Neural progenitor cell (in vitro differentiated cells): ENCODE data around the gene LRGUK. TPM values are rescaled to one million over a fixed set of nuclear protein-coding genes. Genes with fewer than 3 reads are reported as not detected.

Experiments
- DNase-seq: peaks from one replicate; pipeline ENCODE4 v3.0.0-alpha.2; 2016; ENCODE audit warnings: low spot score
- H2AFZ ChIP-seq: fragments of 200-600 bp; sonication (generic); replicated peaks from 2 replicates; pipeline ENCODE4 v1.6.1; 2016; ENCODE audit warnings: antibody characterized with exemption
- H3F3A ChIP-seq: fragments of 200-600 bp; sonication (generic); 2 replicates; pipeline ENCODE4 v1.6.1; 2016; ENCODE audit warnings: antibody characterized with exemption, low read depth
- H3K27ac ChIP-seq: fragments of 200-600 bp; sonication (generic); 2 replicates; pipeline ENCODE4 v1.5.1; 2016; ENCODE audit warnings: mild to moderate bottlenecking
- H3K27me3 ChIP-seq: fragments of 200-600 bp; sonication (generic); 2 replicates; pipeline ENCODE4 v1.6.1; 2016; ENCODE audit warnings: mild to moderate bottlenecking, moderate library complexity
- H3K36me3 ChIP-seq: fragments of 200-600 bp; sonication (generic); 2 replicates; pipeline ENCODE4 v1.5.1; 2016
- H3K4me1 ChIP-seq: fragments of 200-600 bp; sonication (generic); 2 replicates; pipeline ENCODE4 v1.6.1; 2016; ENCODE audit warnings: mixed run types
- H3K4me2 ChIP-seq: fragments of 200-600 bp; sonication (generic); 2 replicates; pipeline ENCODE4 v1.6.1; 2016
- H3K4me3 ChIP-seq: fragments of 200-600 bp; sonication (generic); 2 replicates; pipeline ENCODE4 v1.5.1; 2016
- H3K79me2 ChIP-seq: fragments of 200-600 bp; sonication (generic); 2 replicates; pipeline ENCODE4 v1.6.1; 2016; ENCODE audit warnings: low read depth
- H3K9ac ChIP-seq: fragments of 200-600 bp; sonication (generic); 2 replicates; pipeline ENCODE4 v1.6.1; 2016
- H3K9me3 ChIP-seq: fragments of 200-600 bp; sonication (generic); 2 replicates; pipeline ENCODE4 v1.5.1; 2016; ENCODE audit warnings: low read depth
- H4K20me1 ChIP-seq: fragments of 200-600 bp; sonication (generic); 2 replicates; pipeline ENCODE4 v1.6.1; 2016; ENCODE audit warnings: low read depth
- H3K27ac Mint-ChIP-seq: 3 replicates; pipeline ENCODE4 v1.8.0; 2021; ENCODE audit warnings: mixed read lengths
- H3K27me3 Mint-ChIP-seq: 2 replicates; pipeline ENCODE4 v1.8.0; 2022; ENCODE audit warnings: low read depth, mild to moderate bottlenecking, inconsistent platforms, moderate library complexity, mixed read lengths; ENCODE audit not compliant: insufficient read depth
- H3K36me3 Mint-ChIP-seq: 3 replicates; pipeline ENCODE4 v1.8.0; 2021; ENCODE audit warnings: mixed read lengths
- H3K4me1 Mint-ChIP-seq: 3 replicates; pipeline ENCODE4 v1.8.0; 2021; ENCODE audit warnings: mixed read lengths
- H3K4me3 Mint-ChIP-seq: 3 replicates; pipeline ENCODE4 v1.8.0; 2021; ENCODE audit warnings: mild to moderate bottlenecking, moderate library complexity, mixed read lengths
- H3K9me3 Mint-ChIP-seq: 3 replicates; pipeline ENCODE4 v1.8.0; 2020; ENCODE audit warnings: mixed read lengths
- EZH2 ChIP-seq: fragments of 200-600 bp; sonication (generic); IDR thresholded peaks from 2 replicates; pipeline ENCODE4 v1.6.1; 2017; ENCODE audit warnings: antibody characterized with exemption, mild to moderate bottlenecking, moderate library complexity
- EZH2phosphoT487 ChIP-seq: fragments of 200-600 bp; sonication (generic); IDR thresholded peaks from 2 replicates; pipeline ENCODE4 v1.6.1; 2017; ENCODE audit warnings: antibody characterized with exemption
- total RNA-seq: library from RNA; depleted of rRNA; stranded (reverse); fragments of >200 nt; gene quantifications from 2 replicates; pipeline ENCODE4 v1.2.3, GENCODE V29; 2015; ENCODE audit warnings: low replicate concordance
- TF ChIP-seq, protein P1 (sequence below): fragments of 200-600 bp; sonication (generic); IDR thresholded peaks from 2 replicates; pipeline ENCODE4 v1.5.1; 2017; ENCODE audit warnings: antibody characterized with exemption, mild to moderate bottlenecking

LRGUK gene
- total RNA-seq, 1 donor from 2014 or later, result 1.1 TPM

GRCh38 chr7:134308548-134308947 lies 181.4 kb downstream of the LRGUK start:
- Histone ChIP-seq H3K4me3 (no peak overlapping the region), H3K27me3 (no peaks in the 10 kb centered on the region), H3K36me3 (peaks cover 8% of the 10 kb centered on the region), H3K27ac (no peak overlapping the region), H3K79me2 (peaks cover 12% of the 10 kb centered on the region), H2AFZ (no peak overlapping the region), H3K9me3 (no peaks in the 10 kb centered on the region), H3K9ac (no peak overlapping the region), H3F3A (no peaks in the 10 kb centered on the region), H3K4me2 (no peak overlapping the region), H3K4me1 (no peaks in the 10 kb centered on the region), H4K20me1 (peaks cover 4% of the 10 kb centered on the region)
- TF ChIP-seq, protein P1, sequence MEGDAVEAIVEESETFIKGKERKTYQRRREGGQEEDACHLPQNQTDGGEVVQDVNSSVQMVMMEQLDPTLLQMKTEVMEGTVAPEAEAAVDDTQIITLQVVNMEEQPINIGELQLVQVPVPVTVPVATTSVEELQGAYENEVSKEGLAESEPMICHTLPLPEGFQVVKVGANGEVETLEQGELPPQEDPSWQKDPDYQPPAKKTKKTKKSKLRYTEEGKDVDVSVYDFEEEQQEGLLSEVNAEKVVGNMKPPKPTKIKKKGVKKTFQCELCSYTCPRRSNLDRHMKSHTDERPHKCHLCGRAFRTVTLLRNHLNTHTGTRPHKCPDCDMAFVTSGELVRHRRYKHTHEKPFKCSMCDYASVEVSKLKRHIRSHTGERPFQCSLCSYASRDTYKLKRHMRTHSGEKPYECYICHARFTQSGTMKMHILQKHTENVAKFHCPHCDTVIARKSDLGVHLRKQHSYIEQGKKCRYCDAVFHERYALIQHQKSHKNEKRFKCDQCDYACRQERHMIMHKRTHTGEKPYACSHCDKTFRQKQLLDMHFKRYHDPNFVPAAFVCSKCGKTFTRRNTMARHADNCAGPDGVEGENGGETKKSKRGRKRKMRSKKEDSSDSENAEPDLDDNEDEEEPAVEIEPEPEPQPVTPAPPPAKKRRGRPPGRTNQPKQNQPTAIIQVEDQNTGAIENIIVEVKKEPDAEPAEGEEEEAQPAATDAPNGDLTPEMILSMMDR, result no peak
- TF ChIP-seq EZH2phosphoT487, result no peak
- Mint-ChIP-seq H3K9me3 (no peaks in the 10 kb centered on the region), H3K27ac (no peak overlapping the region), H3K4me1 (no peaks in the 10 kb centered on the region), H3K4me3 (no peak overlapping the region), H3K36me3 (peaks cover 15% of the 10 kb centered on the region), H3K27me3 (no peaks in the 10 kb centered on the region)
- no peak for DNase-seq

- peaks cover 4% of the 10 kb centered on the region for H3K36me3 ChIP-seq
- no peak overlapping the region for H2AFZ ChIP-seq
- H3F3A ChIP-seq, result no peaks in the 10 kb centered on the region
- no peaks in the 10 kb centered on the region for H3K27me3 ChIP-seq
- peaks cover 2% of the 10 kb centered on the region for H3K36me3 Mint-ChIP-seq
- no peak overlapping the region for H3K4me3 Mint-ChIP-seq
- H3K9me3 ChIP-seq, result no peaks in the 10 kb centered on the region
- peaks cover 7% of the 10 kb centered on the region for H3K4me1 ChIP-seq
- H3K79me2 ChIP-seq, result peaks cover 37% of the 10 kb centered on the region
- TF ChIP-seq, protein P1, result no peak
- TF ChIP-seq EZH2phosphoT487, result no peak
- no peak for TF ChIP-seq EZH2
- no peak overlapping the region for H3K4me3 ChIP-seq
- peaks cover 12% of the 10 kb centered on the region for H3K4me1 Mint-ChIP-seq
- H3K27ac Mint-ChIP-seq, result no peak overlapping the region
- H3K27ac ChIP-seq, result no peak overlapping the region
- H3K27me3 Mint-ChIP-seq, result no peaks in the 10 kb centered on the region
- no peak overlapping the region for H3K9ac ChIP-seq
- no peaks in the 10 kb centered on the region for H3K9me3 Mint-ChIP-seq
- H4K20me1 ChIP-seq, result peaks cover 4% of the 10 kb centered on the region
- H3K4me2 ChIP-seq, result no peak overlapping the region
- DNase-seq, result no peak
These were observed 184.7 kb downstream of the LRGUK start for GRCh38 chr7:134311807-134312206.

DNA sequence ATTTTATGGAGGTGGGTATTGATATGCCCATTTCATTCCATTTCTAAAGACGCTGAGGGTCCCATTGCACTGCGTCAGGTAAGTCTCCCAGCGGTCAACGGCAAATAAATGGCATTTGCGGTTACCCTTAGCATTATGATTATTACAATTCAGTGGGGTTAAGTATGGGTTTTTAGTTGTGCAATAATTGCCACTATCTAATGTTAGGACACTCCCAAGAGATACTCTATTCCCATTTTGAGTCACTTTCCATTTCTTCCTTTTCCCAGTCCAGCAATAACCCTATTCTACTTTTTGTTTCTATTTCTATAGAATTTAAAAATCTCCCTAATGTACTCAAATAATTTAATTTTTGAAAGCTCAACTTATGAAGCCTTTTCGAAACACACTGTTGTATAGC lies 185.6 kb downstream of the LRGUK start:
- Histone ChIP-seq H3K27me3 (peaks cover 3% of the 10 kb centered on the region), H2AFZ (no peak overlapping the region), H3K9me3 (no peaks in the 10 kb centered on the region), H3K4me3 (no peak overlapping the region), H3K79me2 (peaks cover 37% of the 10 kb centered on the region), H4K20me1 (peaks cover 4% of the 10 kb centered on the region), H3K36me3 (no peaks in the 10 kb centered on the region), H3K27ac (no peak overlapping the region), H3K4me2 (no peak overlapping the region), H3K4me1 (peaks cover 7% of the 10 kb centered on the region), H3F3A (no peaks in the 10 kb centered on the region), H3K9ac (no peak overlapping the region)
- Mint-ChIP-seq H3K27ac (no peak overlapping the region), H3K4me3 (no peak overlapping the region), H3K9me3 (no peaks in the 10 kb centered on the region), H3K27me3 (no peaks in the 10 kb centered on the region), H3K4me1 (peaks cover 14% of the 10 kb centered on the region), H3K36me3 (peaks cover 2% of the 10 kb centered on the region)
- no peak for DNase-seq
- TF ChIP-seq EZH2 (no peak), EZH2phosphoT487 (no peak)
- TF ChIP-seq, protein P1, result no peak

DNA sequence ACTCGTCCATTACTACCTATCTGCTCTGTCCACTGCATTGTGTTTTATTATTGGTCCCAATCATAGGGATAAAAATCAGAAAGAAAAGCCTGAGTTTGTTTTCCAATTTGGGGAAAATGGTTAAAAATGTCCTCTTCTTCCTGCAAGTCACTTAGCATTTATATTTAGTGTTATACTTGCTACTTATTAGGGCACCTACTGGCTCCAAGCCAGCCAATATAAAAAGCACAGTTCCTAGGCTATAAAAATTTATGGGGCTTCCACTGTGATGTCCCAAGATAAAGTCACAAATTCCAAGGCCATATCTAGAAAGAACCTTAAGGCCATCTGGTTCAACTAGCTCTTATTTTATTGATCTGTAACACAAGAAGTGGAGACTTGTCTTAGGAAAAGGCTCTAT lies 186.4 kb downstream of the LRGUK start:
- H3K4me2 ChIP-seq, result no peak overlapping the region
- no peaks in the 10 kb centered on the region for H3K9me3 ChIP-seq
- no peaks in the 10 kb centered on the region for H3K9me3 Mint-ChIP-seq
- DNase-seq, result no peak
- H2AFZ ChIP-seq, result no peak overlapping the region
- no peak overlapping the region for H3K27ac Mint-ChIP-seq
- H3F3A ChIP-seq, result no peaks in the 10 kb centered on the region
- peaks cover 14% of the 10 kb centered on the region for H3K4me1 Mint-ChIP-seq
- peaks cover 37% of the 10 kb centered on the region for H3K79me2 ChIP-seq
- no peak overlapping the region for H3K4me3 Mint-ChIP-seq
- peaks cover 2% of the 10 kb centered on the region for H3K36me3 Mint-ChIP-seq
- H3K27ac ChIP-seq, result no peak overlapping the region
- no peak overlapping the region for H3K9ac ChIP-seq
- H3K27me3 Mint-ChIP-seq, result no peaks in the 10 kb centered on the region
- peaks cover 4% of the 10 kb centered on the region for H4K20me1 ChIP-seq
- H3K36me3 ChIP-seq, result no peaks in the 10 kb centered on the region
- peaks cover 7% of the 10 kb centered on the region for H3K4me1 ChIP-seq
- no peak overlapping the region for H3K4me3 ChIP-seq
- H3K27me3 ChIP-seq, result peaks cover 6% of the 10 kb centered on the region
- TF ChIP-seq EZH2 (no peak), EZH2phosphoT487 (no peak)
- TF ChIP-seq, protein P1, result no peak
